HG02610 (cell line): Measurements from ENCODE around the gene PPP2R5A.

Source experiments
- ATAC-seq: cut with Tn5 transposase; IDR thresholded peaks from one replicate; pipeline ENCODE4 v1.9.1; 2021; ENCODE audit warnings: mild to moderate bottlenecking, moderate library complexity; ENCODE audit not compliant: unreplicated experiment

PPP2R5A gene

GRCh38 chr1:212401838-212402582, 116.8 kb downstream of the PPP2R5A start:
- no peak for ATAC-seq

- ATAC-seq, result no peak
Observed at GRCh38 chr1:212402666-212403321, 117.6 kb downstream of the PPP2R5A start.

GRCh38 chr1:212410231-212410820, 125.1 kb downstream of the PPP2R5A start:
- no peak for ATAC-seq
